NCI-H146 treated with DMSO at 0.1 percent for 48 hours (cell line): ENCODE results near the gene PLEKHA1.
A peak's percentile ranks its signal among the peaks of the same experiment; 100 is the strongest.

Source experiments
- DNase-seq: peaks from one replicate; lab custom pipeline; 2025; ENCODE audit not compliant: unreplicated experiment; lab: John Stamatoyannopoulos, UW

Gene PLEKHA1

GRCh38 chr10:122475591-122476332 is 101.3 kb downstream of the PLEKHA1 start:
- no peak for DNase-seq

GRCh38 chr10:122476333-122476695 is 101.8 kb downstream of the PLEKHA1 start:
- DNase-seq: peak; percentile 76

- no peak for DNase-seq
Measured at GRCh38 chr10:122477436-122477835, 102.9 kb downstream of the PLEKHA1 start.

GRCh38 chr10:122478971-122479370 is 104.5 kb downstream of the PLEKHA1 start:
- no peak for DNase-seq

- no peak for DNase-seq
Measured at GRCh38 chr10:122480146-122480833, 105.8 kb downstream of the PLEKHA1 start.

- no peak for DNase-seq
Measured at GRCh38 chr10:122481296-122482056, 107.0 kb downstream of the PLEKHA1 start.
